IPS-NIHi7 (cell line): ENCODE data around the gene DLX3.
"Not testable (repeated sequence)": the region's sequence is repeated elsewhere in the genome, so short reads cannot be mapped to it uniquely, and the experiment has no call there.

Experiments used
- DNase-seq: peaks from one replicate; pipeline ENCODE4 v3.0.0; 2012; ENCODE audit warnings: mixed read lengths; ENCODE audit errors: extremely low spot score

The DLX3 gene

DNA sequence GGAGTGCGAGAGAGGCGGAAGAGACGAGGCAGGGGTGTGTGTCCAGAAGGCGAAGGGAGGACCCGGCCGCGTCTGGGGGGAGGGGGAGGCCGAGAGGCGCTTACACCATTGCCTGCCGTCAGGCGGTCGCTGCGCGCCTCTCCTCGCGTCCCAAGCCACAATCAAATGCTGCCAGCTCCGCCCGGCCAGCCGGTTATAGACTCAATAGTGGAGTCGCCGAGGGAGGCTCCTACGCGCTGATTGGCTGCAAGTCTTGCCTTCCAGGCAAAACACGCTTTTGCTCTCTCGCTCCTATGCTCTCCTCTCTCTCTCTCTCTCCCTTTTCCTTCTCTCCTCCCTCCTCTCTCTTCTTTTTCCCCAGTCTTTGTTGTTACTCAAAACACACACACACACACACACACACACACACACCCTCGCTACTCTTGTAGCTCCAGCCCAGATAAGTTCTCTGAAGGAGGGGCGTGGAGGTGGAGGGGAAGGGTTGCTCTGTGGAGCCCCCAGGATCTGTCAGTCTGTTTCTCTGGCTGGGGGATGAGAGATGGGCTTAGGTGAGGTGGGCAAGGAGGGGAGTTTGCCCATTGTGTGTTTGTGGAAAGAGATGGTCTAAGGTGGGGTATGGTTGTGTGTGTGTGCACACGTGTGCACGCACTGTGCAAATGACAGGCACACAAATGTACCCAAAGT, at the start of gene DLX3:
TSS of gene DLX3 (minus strand) at position 170 of the 684 bp plus-strand sequence. CDS start 226 bp downstream, outside the sequence.
- DNase-seq: peak; percentile 81

DNA sequence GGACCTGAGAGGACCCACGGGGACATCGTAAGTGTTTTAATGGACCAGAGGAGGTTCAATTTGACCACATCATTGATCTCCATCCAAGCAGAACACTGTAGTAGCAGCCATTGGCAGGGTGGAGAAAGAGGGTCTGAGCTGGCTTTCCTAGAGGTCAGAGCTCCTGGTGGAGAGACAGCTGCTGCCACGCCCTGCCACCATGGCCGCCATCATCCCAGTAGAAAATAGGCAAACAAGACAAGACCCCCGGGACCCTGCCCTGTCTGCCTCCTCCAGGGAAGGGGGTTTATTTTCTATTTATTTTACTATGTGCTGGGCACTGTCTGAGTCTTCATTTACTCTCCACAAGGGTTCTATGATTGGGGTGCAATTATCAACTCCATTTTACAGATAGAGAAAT, 49.5 kb upstream of the DLX3 start:
- DNase-seq: no peak

DNA sequence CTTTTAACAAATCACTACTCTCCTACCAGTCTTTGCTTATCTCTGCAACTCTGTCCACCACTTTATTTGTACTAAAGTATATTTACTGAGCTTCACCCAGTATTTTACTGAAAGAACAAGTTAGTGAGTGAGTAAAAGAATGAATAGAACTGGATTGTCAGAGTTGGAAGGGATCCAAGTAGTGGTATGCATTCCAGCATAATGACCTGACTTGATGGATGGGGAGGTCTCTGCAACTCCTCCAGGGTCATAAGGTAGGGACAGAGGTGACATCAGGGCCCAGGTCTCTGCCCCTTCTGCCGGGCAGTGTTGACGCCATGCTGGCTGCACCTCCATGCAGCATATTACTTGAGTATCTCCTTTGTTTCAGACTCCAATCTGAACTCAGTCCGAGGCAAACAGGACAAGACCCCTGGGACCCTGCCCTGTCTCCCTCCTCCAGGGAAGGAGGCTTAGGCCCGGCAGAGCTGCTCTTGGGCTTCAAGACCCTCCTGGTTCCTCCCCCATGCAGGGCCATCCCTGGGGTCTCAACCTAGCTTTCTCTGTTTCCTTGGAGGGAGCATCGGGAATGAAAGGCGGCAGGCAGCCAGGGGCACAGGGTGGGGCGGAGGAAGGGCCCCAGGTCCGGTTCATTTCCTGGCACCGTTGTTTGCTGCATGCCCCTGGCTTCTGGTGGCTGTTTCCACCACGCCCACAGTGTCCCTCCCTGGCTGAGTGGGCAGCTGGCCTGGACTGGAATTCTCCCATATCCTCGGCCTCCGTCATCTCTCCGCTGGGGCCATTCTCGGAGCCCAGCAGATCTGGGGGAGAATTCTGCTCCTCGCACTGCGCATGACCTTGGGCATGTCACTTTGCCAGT, 48.5 kb upstream of the DLX3 start:
- DNase-seq: no peak

DNA sequence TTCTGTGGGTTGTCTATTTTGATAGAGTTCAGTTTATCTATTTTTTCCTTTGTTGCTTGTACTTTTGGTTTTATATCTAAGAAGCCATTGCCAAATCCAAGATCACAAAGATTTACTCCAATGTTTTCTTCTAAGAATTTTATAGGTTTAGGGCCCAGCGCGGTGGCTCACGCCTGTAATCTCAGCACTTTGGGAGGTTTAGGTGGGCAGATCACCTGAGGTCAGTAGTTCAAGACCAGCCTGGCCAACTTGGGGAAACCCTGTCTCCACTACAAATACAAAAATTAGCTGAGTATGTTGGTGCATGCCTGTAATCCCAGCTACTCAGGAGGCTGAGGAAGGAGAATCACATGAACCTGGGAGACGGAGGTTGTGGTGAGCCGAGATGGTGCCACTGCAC, 47.2 kb upstream of the DLX3 start:
- no peak for DNase-seq

DNA sequence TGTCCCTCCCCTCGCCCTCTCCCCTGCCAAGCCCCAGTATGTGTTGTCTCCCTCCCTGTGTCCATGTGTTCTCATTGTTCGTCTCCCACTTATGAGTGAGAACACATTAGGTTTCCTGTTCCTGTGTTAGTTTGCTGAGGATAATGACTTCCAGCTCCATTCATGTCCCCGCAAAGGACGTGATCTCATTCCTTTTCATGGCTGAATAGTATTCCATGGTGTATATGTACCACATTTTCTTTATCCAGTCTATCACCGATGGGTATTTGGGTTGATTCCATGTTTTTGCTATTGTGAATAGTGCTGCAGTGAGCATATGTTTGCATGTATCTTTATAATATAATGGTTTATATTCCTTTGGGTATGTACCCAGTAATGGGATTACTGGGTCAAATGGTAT, 45.5 kb upstream of the DLX3 start:
- DNase-seq: not testable (repeated sequence)

DNA sequence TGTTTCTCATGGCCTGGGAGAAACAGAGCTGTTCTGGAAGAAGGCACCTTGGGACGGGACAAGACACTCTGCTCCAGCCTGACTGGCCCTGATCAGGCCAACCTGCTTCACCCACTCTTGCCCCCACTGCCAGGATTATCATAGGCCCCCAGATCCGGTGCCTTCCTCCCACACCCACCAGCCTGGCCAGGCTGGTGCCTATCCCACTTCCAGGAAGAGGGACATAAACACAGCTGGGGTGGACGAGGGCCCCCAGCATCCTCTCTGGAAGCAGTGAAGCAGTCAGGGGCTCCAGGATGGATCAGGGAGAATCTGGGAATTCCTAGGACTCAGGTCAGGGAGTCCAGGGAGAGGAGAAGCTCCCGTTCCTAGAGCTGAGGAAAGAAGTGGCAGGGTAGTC, 44.0 kb upstream of the DLX3 start:
- DNase-seq: no peak

DNA sequence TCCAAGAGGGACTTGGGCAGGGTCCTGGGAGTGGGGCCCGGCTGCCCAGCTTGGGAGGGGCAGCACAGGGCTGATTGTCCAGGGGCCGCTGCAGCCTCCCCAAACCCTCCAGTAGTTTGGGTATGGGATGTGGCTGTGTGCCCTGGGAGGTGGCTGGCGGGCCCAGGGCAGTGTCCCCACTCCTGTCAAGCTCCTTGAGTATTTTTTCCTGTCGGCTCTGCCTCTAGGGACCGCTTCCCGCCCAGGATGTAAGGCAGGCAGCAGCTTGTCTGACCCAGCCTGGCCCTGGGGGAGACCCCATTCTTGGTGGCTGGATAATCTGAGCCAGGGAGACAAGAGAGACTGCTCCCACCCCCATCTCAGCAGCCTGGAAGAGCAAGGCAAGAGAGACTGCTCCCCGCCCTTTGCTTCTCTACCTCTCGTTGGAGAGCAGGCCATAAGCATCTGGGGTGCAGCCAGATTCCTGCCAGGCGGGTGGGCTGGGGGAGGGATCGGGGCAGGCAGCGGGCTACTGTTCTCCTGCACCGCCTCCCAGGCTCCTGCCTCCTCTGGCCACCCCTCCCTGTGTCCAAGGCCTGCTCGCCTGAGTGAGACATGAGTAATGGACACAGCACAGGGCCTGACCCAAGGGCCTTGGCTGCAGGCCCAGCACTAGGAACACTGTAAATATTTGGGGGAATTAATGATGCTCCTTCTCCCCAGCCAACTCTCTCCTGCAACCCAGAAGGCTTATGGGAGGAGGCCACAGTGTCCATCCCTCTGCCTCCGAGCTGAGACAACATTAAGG, 42.5 kb upstream of the DLX3 start:
- no peak for DNase-seq

DNA sequence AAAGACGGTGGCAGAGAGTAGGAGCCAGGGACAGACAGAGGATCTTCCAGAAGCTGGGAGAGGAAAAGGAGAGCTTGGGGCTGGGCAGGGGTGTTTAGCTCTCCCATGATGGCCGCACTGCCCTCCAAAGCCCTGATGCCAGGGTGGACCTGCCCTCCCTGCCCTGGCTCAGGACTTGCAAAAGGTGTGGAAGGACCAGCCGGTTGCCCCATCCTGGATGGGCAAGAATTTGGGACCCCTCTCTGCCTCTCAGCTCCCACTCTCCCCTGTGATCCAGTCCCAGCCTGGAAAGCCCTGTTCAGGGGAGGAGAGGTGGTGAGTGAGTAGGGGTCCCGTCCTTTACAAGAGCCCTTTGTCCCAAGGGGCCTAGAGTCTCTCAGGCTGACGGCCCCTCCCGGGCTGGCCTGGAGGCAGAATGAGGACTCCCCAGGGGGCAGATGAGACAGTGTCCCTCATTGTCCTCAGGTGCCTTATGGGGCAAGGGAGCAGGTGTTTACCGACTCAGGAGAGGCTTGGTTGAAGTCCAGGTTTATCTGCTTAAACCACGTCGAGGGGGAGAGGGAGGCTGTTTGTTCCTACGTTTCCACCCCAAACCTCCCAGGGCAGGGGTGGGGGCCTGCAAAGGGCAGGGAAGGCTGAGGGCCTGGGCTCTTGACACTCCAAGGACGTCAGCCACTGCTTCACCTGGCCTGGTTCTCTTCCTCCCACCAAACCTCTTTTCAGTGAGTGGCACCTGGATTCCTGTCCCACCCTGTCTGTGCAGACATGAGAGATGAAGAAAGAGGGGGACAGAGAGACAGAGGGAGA, 41.6 kb upstream of the DLX3 start:
- no peak for DNase-seq

DNA sequence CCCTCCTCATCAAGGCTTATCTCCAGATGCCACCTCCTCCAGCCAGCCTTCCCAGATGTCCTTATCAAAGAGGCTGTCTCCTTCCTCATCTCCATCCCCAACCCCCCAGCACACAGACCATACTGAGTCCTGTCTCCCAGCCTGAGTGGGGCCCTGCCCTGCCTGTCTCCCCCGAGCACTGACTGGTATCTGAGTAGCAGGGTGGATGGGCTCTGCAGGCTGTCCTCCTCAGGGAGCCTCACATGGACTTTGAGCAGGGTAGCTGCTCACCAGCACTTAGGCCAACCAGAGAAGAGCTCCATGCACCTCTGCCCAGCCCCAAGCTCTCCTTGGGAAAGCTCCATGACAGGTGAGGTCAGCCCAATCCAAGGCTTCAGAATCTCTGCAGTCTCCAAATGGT, 40.9 kb upstream of the DLX3 start:
- DNase-seq: peak; percentile 8

DNA sequence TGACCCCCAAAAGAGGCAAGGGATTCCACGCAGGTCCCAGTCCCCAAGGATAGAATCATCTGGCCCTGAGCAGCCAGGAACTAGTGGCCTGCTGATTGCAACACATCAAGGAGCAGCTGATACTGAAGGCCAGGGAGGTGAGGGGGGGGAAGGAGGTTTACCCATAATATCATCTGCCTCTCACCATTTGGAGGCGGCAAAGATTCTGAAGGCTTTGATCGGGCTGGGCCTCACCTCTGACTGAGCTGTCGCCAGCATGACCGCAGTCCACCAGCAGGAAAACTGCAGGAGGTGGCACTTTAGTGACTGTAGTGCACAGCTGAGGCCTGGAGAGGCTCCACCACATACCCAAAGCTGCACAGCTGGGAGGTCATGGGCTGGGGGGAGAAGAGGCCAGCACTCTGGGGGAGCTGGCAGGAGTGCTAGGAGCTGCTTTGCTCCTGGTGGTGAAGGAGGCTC, 40.4 kb upstream of the DLX3 start:
- no peak for DNase-seq

DNA sequence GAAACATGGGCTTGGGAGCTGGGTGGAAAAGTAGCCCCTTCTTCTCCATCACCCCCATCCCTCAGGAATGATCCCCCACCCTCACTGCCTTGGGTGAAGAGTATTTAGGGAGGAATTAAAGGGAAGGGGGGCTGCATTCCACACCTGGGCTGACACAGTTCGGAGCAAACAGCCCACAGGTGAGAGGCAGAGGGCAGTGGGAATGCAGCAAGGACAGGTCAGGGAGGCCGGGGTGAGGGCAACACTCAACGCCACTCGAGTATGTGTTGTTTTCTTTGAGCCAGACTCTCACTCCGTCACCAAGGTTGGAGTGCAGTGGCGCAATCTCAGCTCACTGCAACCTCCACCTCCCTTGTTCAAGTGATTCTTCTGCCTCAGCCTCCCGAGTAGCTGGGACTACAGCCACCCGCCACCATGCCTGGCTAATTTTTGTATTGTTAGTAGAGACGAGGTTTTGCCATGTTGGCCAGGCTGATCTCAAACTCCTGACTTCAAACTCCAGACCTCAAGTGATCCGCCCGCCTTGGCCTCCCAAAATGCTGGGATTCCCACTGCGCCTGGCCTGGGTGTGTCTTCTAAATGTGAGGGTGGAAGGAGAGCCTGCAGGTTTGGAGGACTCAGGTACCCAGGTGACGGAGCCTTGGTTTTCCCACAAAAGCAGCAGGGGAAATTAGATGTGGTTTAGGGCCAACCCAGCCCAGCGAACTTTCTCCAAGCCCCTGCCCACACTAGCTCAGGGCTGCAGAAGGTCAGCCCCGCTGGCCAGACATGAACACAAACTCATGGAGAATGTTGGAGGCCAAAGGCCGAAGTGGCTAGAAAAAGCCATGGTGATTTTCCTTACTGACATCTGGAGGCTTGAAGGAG, 39.7 kb upstream of the DLX3 start:
- no peak for DNase-seq

DNA sequence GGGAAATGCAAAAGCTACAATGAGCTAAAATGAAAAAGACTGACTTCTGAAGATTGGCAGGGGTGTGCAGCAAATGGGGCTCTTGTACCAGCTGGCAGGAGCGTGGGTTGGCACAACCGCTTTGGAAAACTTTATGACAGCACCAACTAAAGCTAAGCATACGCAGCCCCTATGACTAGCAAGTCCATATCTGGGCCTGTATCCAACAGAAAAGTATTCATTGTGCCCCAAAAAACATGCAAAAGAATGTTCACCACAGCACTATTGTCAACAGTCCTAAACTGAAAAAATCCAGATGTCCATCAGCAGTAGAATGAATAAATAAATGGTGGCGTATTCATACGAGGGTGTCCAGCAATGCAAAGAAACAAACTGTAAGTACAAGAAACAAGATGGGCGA, 38.3 kb upstream of the DLX3 start:
- no peak for DNase-seq

DNA sequence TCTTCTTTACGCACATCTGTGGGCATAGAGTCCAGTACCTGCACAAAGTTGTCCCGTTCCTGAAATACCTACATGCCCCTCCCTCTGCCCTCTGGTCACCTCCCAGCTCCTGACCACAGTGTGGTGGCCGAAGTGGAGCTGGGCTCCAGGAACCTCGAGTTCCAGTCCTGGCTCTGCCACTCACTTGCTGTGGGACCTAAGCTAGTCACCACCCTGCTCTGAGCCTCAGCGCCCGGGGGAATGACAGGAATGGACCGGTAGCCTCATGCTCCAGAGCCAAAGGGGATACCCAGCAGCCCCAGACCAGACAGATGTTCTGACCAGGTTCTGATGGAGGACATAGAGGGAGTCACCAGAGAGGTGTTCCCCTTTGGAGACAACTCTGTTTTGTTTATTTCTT, 34.2 kb upstream of the DLX3 start:
- no peak for DNase-seq

DNA sequence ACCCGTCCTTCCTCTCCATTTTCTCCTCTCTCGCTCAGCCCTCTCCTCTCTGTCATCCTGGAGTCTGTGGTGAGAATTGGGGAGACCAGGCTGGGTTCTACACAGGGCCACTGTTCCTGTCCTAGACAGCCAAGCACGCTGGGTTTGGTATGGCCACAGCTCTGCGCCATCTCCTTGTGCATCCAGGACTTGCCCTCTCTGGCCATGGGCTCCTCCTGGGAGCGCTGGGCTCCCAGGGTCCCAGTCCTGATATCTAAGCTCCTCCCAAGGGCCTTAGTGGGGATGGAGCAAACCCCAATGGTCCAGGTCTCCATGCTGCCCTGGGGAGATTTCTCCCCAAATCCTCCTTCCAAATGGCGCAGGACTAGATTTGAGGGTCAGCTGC, 33.7 kb upstream of the DLX3 start:
- no peak for DNase-seq

DNA sequence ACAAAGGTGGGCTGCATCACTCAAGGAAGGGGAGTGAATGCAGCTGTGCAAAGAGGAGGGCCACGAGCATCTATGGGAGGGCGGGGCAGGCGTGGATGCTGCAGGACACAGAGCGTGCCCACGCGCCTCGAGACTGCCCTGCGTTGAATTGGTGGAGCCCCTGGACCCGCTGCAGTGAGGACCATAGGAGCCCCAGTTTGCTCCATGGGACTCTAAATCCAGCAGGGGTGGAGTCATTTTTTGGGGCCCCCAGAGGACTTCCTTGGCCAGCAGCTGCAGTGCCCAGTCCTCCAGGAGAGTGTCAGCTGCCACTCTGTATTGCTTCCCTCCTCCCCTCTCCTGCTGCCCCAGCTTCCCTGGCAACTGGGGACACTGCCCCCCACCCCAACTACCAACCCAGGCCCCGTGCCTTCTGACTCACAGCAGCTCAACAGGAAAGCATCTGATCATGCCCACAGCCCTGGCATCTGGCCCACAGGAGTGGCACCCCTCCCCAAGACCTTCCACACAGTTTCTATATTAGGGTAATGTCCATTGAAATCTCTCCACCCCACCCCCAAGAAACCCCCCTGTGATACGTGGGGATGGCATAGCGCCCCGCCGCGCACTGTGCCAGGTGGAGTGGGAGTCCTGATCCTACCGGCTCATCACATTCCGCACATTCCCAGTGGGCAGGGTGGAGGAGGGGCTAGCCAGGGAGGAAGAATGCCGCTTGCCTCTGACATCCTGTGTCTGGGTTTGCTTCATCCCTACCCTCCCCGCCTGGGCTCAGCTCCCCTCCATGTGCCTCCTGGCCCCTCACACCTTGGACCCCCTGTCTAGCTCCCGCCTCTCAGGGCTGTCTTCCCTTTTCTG, 33.1 kb upstream of the DLX3 start:
- peak; percentile 71 for DNase-seq

DNA sequence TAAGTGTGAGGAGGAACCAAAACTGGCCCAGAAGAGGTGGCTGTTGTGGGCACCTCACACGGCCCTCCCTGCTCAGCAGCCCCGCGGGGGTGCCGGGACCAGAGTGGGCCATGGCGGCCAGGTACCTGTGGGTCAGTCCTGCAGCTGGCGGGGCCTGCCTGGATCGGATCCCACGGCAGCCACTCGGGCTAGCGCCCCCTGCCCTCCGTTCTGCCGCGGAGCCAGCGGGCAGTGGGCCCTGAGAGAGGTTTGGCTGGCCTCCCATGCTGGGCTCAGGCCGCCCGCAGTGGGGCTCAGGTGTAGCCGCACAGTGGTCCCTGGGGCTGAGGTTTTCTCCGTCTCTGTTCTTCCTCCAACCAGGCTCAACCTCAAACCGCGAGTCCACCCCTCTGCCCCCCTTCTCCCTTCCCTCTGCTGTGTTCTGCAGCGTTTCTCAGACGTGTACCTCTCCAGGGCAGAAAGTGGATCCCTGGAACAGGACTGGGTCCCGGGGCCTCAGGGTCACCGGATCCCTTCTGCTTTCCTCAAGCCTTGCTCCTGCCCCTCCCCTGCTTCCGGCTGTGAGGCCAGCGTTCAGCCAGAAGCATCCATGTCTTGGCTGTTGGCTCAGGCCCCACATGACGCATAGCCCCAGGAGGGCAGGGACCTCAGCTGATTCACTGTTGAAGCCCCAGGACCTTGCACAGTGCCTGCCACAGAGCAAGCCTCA, 32.3 kb upstream of the DLX3 start:
- peak; percentile 50 for DNase-seq

DNA sequence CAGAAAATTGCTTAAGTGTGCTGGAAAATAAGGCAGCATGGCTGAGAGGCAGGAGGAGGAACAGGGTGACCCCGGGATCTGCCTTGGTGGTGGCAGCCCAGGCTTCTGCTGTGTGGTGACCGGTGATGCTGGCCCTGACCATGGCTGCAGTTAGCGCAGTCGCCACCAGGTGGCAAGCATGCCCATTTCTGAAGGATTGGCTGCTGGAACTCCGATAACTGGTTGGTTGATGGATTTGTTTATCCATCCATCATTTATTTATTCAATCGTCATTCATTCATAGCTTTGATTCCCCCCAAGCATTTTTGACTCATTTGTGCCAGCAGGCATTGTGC, 31.8 kb upstream of the DLX3 start:
- peak; percentile 91 for DNase-seq

DNA sequence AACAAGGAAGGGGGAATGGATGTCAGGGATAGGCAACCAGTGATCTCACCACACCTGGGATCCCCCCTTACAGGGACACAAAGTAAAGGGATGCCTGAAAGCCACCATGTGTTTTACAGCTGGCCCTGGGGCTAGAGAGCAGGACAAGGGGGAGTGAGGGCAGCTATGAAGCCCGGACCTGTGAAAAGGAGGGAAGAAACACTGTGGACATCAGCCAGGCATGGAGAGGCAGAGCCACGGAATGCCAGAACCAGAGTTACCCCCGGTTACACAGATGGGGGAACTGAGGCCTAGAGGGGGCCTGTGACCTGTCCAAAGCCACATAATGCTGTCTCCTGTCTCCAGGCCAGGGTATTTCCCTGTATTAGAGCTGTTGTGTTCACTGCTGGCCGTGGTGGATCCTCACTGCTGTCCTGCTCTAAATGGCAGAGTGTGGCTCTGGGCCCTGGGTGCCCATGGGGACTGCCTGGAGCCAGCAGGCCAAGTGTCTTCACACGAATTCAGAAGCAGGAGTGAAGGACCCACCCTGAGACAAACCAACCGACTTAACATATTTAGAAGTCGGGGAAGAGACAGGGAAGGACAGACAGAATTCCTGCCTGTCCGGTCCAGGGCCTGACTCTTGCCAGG, 31.1 kb upstream of the DLX3 start:
- DNase-seq: no peak

DNA sequence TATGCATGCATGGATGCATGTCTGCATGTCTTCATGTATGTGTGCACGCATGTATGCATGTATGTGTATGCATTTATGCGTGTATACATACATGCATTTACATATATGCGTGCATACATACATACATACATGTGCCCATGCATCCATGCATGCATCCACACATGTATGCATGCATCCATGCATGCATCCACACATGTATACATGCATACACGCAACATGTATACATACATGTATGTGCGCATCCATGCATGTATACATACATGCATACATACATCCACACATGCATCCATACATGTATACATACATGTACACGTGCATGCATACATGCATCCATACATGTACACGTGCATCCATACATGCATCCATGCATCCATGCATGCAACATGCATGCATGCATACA, 29.8 kb upstream of the DLX3 start:
- DNase-seq: no peak
